Measurements from ENCODE around the gene EPX.

DNA sequence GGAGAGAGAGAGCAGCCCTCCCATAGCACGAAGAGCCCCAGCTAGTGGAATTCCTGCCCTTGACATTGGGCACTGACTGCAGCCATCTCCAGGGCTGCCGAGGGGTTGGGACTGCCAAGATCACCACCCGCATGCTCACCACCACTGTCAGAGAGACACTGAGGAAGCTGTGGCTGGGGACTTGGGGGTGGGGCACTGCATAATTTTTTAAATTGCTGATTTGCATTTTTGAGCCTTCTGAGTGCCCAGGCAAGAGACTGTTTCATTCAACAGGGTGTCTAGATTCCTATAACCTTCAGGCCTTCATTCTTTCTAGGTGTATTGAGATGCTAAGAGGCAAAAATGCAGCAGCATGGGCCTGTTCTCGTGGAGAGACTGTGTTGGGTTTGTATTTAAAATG, 9.0 kb upstream of the EPX start:
- TF ChIP-seq, protein P1, sequence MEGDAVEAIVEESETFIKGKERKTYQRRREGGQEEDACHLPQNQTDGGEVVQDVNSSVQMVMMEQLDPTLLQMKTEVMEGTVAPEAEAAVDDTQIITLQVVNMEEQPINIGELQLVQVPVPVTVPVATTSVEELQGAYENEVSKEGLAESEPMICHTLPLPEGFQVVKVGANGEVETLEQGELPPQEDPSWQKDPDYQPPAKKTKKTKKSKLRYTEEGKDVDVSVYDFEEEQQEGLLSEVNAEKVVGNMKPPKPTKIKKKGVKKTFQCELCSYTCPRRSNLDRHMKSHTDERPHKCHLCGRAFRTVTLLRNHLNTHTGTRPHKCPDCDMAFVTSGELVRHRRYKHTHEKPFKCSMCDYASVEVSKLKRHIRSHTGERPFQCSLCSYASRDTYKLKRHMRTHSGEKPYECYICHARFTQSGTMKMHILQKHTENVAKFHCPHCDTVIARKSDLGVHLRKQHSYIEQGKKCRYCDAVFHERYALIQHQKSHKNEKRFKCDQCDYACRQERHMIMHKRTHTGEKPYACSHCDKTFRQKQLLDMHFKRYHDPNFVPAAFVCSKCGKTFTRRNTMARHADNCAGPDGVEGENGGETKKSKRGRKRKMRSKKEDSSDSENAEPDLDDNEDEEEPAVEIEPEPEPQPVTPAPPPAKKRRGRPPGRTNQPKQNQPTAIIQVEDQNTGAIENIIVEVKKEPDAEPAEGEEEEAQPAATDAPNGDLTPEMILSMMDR (IDR thresholded peaks at IDR 0.05; ENCODE audit: poor library complexity): no peak
- TF ChIP-seq EZH2 (IDR thresholded peaks at IDR 0.05; ENCODE audit: borderline replicate concordance): no peak
- no peak for TF ChIP-seq EZH2phosphoT487 (IDR thresholded peaks at IDR 0.05; ENCODE audit: low read depth, severe bottlenecking, unreplicated experiment)

Measured in hepatocyte (in vitro differentiated cells).